Tibial nerve (tissue), 4 donors: Measurements from ENCODE around the gene ORAI1. TPM values are rescaled to one million over a fixed set of nuclear protein-coding genes. Genes with fewer than 3 reads are reported as not detected.

ENCODE experiments used
- DNase-seq, 2 donors: peaks; one replicate each; pipeline ENCODE4 v3.0.0-alpha.2; 2019; ENCODE audit warnings: low spot score in 2 of 2
- H3K27ac ChIP-seq, 4 donors: fragments of 200-600 bp; sonication (generic) in 3 of 4; one replicate each; pipeline ENCODE4 v1.5.1; 2017 to 2019; ENCODE audit warnings: mild to moderate bottlenecking in 1 of 4
- H3K27me3 ChIP-seq, 2 donors: fragments of 200-600 bp; sonication (generic) in 1 of 2; one replicate each; pipeline versions ENCODE4 v1.5.1 to v1.6.0; 2017 to 2019
- H3K36me3 ChIP-seq, 3 donors: fragments of 200-600 bp; sonication (generic); one replicate each; pipeline ENCODE4 v1.5.1; 2018 to 2019
- H3K4me1 ChIP-seq, 4 donors: fragments of 200-600 bp; sonication (generic) in 3 of 4; one replicate each; pipeline ENCODE4 v1.5.1; 2017 to 2019
- H3K4me3 ChIP-seq, 4 donors: fragments of 200-600 bp; sonication (generic) in 3 of 4; one replicate each; pipeline ENCODE4 v1.5.1; 2017 to 2019; ENCODE audit warnings: mild to moderate bottlenecking in 1 of 4, moderate library complexity in 1 of 4
- H3K9me3 ChIP-seq, 4 donors: fragments of 200-600 bp; sonication (generic) in 3 of 4; one replicate each; pipeline ENCODE4 v1.5.1; 2017 to 2019
- CTCF ChIP-seq, 5 experiments: fragments of 200-600 bp in 3 of 5; fragments of 450-650 bp in 2 of 5; sonication (generic) in 3 of 5; IDR thresholded peaks; one replicate each; pipeline ENCODE4 v1.5.1; 2016 to 2019; ENCODE audit warnings: antibody characterized with exemption in 5 of 5, mild to moderate bottlenecking in 3 of 5, moderate library complexity in 2 of 5
- EP300 ChIP-seq, 2 donors: sonication (generic); formaldehyde crosslinking; IDR thresholded peaks; one replicate each; pipeline ENCODE4 v1.6.1; 2017; ENCODE audit warnings: antibody characterized with exemption in 2 of 2, mild to moderate bottlenecking in 1 of 2
- POLR2A ChIP-seq, 2 donors: fragments of 450-650 bp; IDR thresholded peaks; one replicate each; pipeline ENCODE4 v1.6.1; 2017; ENCODE audit warnings: antibody characterized with exemption in 2 of 2, mild to moderate bottlenecking in 2 of 2, moderate library complexity in 2 of 2
- WGBS, 2 donors: methylation state at CpG; one replicate each; pipeline ENCODE4 v1.1.5; 2018; 5-methylcytosine and 5-hydroxymethylcytosine counted together
- total RNA-seq, 4 donors: library from RNA; depleted of rRNA; stranded (reverse); fragments of >200 nt; gene quantifications; one replicate each; pipeline ENCODE4 v1.1.0, GENCODE V29; 2016

The ORAI1 gene
- total RNA-seq, 4 donors from 2014 or later = 5.9 to 13.2 (median 10.4) TPM

- Histone ChIP-seq H3K4me1 (no peaks in the 10 kb centered on the region), H3K27me3 (no peaks in the 10 kb centered on the region), H3K27ac (no peak overlapping the region), H3K9me3 (no peaks in the 10 kb centered on the region), H3K36me3 (peaks cover 0 to 4% (median 0%) of the 10 kb centered on the region in 3 donors), H3K4me3 (no peak overlapping the region)
- 94 to 98% methylated on average over 5 of the region's 5 CpGs for WGBS, 2 donors
- TF ChIP-seq POLR2A (IDR thresholded peaks at IDR 0.05) (no peak), EP300 (IDR thresholded peaks at IDR 0.05) (no peak), CTCF (IDR thresholded peaks at IDR 0.05) (no peak)
- DNase-seq = no peak
Measured at GRCh38 chr12:121596526-121596925, 29.8 kb upstream of the ORAI1 start.

GRCh38 chr12:121600702-121601336, 25.5 kb upstream of the ORAI1 start:
- Histone ChIP-seq H3K27me3 (no peaks in the 10 kb centered on the region), H3K9me3 (no peaks in the 10 kb centered on the region), H3K36me3 (no peaks in the 10 kb centered on the region), H3K4me3 (no peak overlapping the region), H3K4me1 (no peaks in the 10 kb centered on the region), H3K27ac (no peak overlapping the region)
- WGBS, 2 donors = 79 to 90% methylated on average over 6 of the region's 6 CpGs
- TF ChIP-seq POLR2A (IDR thresholded peaks at IDR 0.05) = no peak
- TF ChIP-seq EP300 (IDR thresholded peaks at IDR 0.05) = no peak
- no peak for TF ChIP-seq CTCF (IDR thresholded peaks at IDR 0.05)
- no peak for DNase-seq

GRCh38 chr12:121602766-121603165, 23.6 kb upstream of the ORAI1 start:
- DNase-seq = no peak
- H3K4me3 ChIP-seq = no peak overlapping the region
- no peaks in the 10 kb centered on the region for H3K4me1 ChIP-seq
- no peak overlapping the region for H3K27ac ChIP-seq
- no peaks in the 10 kb centered on the region for H3K36me3 ChIP-seq
- no peaks in the 10 kb centered on the region for H3K27me3 ChIP-seq
- TF ChIP-seq CTCF (IDR thresholded peaks at IDR 0.05) (no peak), EP300 (IDR thresholded peaks at IDR 0.05) (no peak), POLR2A (IDR thresholded peaks at IDR 0.05) (no peak)
- no peaks in the 10 kb centered on the region for H3K9me3 ChIP-seq
- WGBS, 2 donors = 77 to 79% methylated on average over 6 of the region's 6 CpGs

- TF ChIP-seq CTCF (IDR thresholded peaks at IDR 0.05) = no peak
- TF ChIP-seq EP300 (IDR thresholded peaks at IDR 0.05) = no peak
- Histone ChIP-seq H3K27ac (no peak overlapping the region), H3K4me3 (no peak overlapping the region), H3K4me1 (no peaks in the 10 kb centered on the region), H3K9me3 (no peaks in the 10 kb centered on the region), H3K36me3 (no peaks in the 10 kb centered on the region), H3K27me3 (no peaks in the 10 kb centered on the region)
- WGBS, 2 donors = 92 to 93% methylated on average over 6 of the region's 6 CpGs
- no peak for DNase-seq
Measured at GRCh38 chr12:121603581-121603980, 22.7 kb upstream of the ORAI1 start.

- DNase-seq = no peak
- Histone ChIP-seq H3K4me3 (no peak overlapping the region), H3K36me3 (no peaks in the 10 kb centered on the region), H3K27ac (no peak overlapping the region), H3K27me3 (no peaks in the 10 kb centered on the region), H3K9me3 (no peaks in the 10 kb centered on the region), H3K4me1 (peaks cover 0 to 16% (median 3%) of the 10 kb centered on the region in 4 donors)
- 89 to 96% methylated on average over 6 of the region's 6 CpGs for WGBS, 2 donors
- TF ChIP-seq EP300 (IDR thresholded peaks at IDR 0.05) = no peak
- no peak for TF ChIP-seq POLR2A (IDR thresholded peaks at IDR 0.05)
Measured at GRCh38 chr12:121608301-121608700, 18.0 kb upstream of the ORAI1 start.
